ENCODE measurements around the gene SIPA1L2.

DNA sequence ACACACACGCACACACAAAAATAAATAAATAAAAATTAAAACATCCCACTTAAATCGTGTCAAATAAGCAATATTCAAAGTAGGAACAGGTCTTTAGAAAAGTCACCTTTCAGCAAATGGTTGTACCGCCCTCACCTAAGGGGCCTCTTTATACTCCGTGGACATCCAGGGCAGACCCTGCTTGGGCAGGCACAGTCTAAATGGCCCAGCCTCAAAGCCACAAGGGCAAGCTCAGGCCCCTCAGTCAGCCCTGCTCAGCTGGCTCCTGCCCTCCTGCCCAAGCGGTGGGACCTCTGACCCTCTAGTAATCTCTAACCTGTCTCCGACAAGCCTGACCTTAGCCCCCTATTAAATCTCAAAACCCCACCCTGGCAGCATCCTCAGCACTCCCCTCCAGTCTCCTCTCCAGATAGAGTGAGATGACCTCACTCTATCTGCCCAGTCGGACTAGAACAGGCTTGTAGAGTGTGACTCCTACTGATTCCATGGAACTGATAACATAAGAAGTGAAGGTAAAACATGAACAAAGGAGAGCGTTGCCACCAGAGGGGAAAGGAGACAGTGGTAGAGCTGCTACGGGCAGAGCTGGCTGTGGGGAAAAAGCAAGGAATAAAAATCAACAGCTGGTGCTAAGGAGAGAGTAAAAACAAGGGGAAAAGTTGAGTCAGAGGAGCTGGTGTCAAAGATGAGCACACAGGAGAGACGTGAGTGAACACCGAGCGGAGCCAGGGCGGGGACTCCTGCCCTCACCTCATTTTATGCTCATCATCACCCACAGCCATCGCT is 36.0 kb downstream of the SIPA1L2 start:
- TF ChIP-seq, protein P1, sequence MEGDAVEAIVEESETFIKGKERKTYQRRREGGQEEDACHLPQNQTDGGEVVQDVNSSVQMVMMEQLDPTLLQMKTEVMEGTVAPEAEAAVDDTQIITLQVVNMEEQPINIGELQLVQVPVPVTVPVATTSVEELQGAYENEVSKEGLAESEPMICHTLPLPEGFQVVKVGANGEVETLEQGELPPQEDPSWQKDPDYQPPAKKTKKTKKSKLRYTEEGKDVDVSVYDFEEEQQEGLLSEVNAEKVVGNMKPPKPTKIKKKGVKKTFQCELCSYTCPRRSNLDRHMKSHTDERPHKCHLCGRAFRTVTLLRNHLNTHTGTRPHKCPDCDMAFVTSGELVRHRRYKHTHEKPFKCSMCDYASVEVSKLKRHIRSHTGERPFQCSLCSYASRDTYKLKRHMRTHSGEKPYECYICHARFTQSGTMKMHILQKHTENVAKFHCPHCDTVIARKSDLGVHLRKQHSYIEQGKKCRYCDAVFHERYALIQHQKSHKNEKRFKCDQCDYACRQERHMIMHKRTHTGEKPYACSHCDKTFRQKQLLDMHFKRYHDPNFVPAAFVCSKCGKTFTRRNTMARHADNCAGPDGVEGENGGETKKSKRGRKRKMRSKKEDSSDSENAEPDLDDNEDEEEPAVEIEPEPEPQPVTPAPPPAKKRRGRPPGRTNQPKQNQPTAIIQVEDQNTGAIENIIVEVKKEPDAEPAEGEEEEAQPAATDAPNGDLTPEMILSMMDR (IDR thresholded peaks at IDR 0.05; ENCODE audit: insufficient read depth, low read length, poor library complexity, severe bottlenecking) = no peak
- no peak for TF ChIP-seq EZH2phosphoT487 (conservative IDR thresholded peaks at IDR 0.05; ENCODE audit: low read length)

Measured in SU-DHL-6 (cell line).